ENCODE results near the gene CPNE2.

Gene CPNE2

GRCh38 chr16:57110937-57111336 lies 18.6 kb downstream of the CPNE2 start:
- no peak overlapping the region for H3K27ac ChIP-seq
- no peaks in the 10 kb centered on the region for H3K9me3 ChIP-seq
- H3K27me3 ChIP-seq = no peaks in the 10 kb centered on the region
- no peak for DNase-seq
- TF ChIP-seq CTCF (IDR thresholded peaks at IDR 0.05) = no peak
- intact Hi-C loops (cut with DNase I; ENCODE audit: low total_unique reads) = no loop called here
- H3K36me3 ChIP-seq = peaks cover 0 to 13% (median 0%) of the 10 kb centered on the region in 3 donors
- H3K4me1 ChIP-seq = peaks cover 0 to 34% (median 24%) of the 10 kb centered on the region in 4 donors
- H3K4me3 ChIP-seq = no peak overlapping the region

- Histone ChIP-seq H3K27me3 (no peaks in the 10 kb centered on the region), H3K4me3 (no peak overlapping the region), H3K27ac (peak overlapping the region in 1 of 2 donors; percentile 73), H3K36me3 (peaks cover 0 to 18% (median 0%) of the 10 kb centered on the region in 3 donors), H3K4me1 (peaks cover 0 to 36% (median 26%) of the 10 kb centered on the region in 4 donors), H3K9me3 (no peaks in the 10 kb centered on the region)
- intact Hi-C loops (cut with DNase I; ENCODE audit: low total_unique reads) = no loop called here
- no peak for DNase-seq
- TF ChIP-seq CTCF (IDR thresholded peaks at IDR 0.05) = no peak
Measured at GRCh38 chr16:57111420-57111819, 19.0 kb downstream of the CPNE2 start.

GRCh38 chr16:57112403-57113041 lies 20.1 kb downstream of the CPNE2 start:
- intact Hi-C loops (cut with DNase I; ENCODE audit: low total_unique reads) = no loop called here
- Histone ChIP-seq H3K27me3 (no peaks in the 10 kb centered on the region), H3K4me1 (peaks cover 0 to 36% (median 26%) of the 10 kb centered on the region in 4 donors), H3K27ac (peak overlapping the region; percentile 54 to 73), H3K36me3 (peaks cover 5 to 29% (median 11%) of the 10 kb centered on the region in 3 donors), H3K9me3 (no peaks in the 10 kb centered on the region), H3K4me3 (no peak overlapping the region)
- no peak for TF ChIP-seq CTCF (IDR thresholded peaks at IDR 0.05)
- DNase-seq = peak in 1 of 2 donors; percentile 68

- Histone ChIP-seq H3K4me3 (no peak overlapping the region), H3K27ac (peak overlapping the region; percentile 54 to 73), H3K4me1 (peaks cover 0 to 36% (median 26%) of the 10 kb centered on the region in 4 donors)
Measured at GRCh38 chr16:57113042-57113453, 20.7 kb downstream of the CPNE2 start.

GRCh38 chr16:57113664-57114063 lies 21.3 kb downstream of the CPNE2 start:
- Histone ChIP-seq H3K36me3 (peaks cover 11 to 35% (median 19%) of the 10 kb centered on the region in 3 donors), H3K4me1 (peaks cover 0 to 36% (median 26%) of the 10 kb centered on the region in 4 donors), H3K4me3 (no peak overlapping the region), H3K9me3 (no peaks in the 10 kb centered on the region), H3K27me3 (no peaks in the 10 kb centered on the region), H3K27ac (peak overlapping the region in 1 of 2 donors; percentile 73)
- no peak for TF ChIP-seq CTCF (IDR thresholded peaks at IDR 0.05)
- intact Hi-C loops (cut with DNase I; ENCODE audit: low total_unique reads) = no loop called here
- DNase-seq = no peak

More at GRCh38 chr16:57113042-57113453, 20.7 kb downstream of the CPNE2 start:
- TF ChIP-seq CTCF (IDR thresholded peaks at IDR 0.05) = no peak
- Histone ChIP-seq H3K27me3 (no peaks in the 10 kb centered on the region), H3K9me3 (no peaks in the 10 kb centered on the region), H3K36me3 (peaks cover 11 to 34% (median 16%) of the 10 kb centered on the region in 3 donors)
- no peak for DNase-seq
- intact Hi-C loops (cut with DNase I; ENCODE audit: low total_unique reads) = no loop called here

Data from tibial artery (tissue), 4 donors.